Middle frontal gyrus (tissue), 1 donor: ENCODE data around the gene TTC7B.
A peak's percentile ranks its signal among the peaks of the same experiment; 100 is the strongest.

Experiments
- DNase-seq: peaks from one replicate; pipeline ENCODE4 v3.0.0-alpha.2; 2015; ENCODE audit warnings: low spot score; ENCODE audit errors: extremely low spot score

TTC7B gene

DNA sequence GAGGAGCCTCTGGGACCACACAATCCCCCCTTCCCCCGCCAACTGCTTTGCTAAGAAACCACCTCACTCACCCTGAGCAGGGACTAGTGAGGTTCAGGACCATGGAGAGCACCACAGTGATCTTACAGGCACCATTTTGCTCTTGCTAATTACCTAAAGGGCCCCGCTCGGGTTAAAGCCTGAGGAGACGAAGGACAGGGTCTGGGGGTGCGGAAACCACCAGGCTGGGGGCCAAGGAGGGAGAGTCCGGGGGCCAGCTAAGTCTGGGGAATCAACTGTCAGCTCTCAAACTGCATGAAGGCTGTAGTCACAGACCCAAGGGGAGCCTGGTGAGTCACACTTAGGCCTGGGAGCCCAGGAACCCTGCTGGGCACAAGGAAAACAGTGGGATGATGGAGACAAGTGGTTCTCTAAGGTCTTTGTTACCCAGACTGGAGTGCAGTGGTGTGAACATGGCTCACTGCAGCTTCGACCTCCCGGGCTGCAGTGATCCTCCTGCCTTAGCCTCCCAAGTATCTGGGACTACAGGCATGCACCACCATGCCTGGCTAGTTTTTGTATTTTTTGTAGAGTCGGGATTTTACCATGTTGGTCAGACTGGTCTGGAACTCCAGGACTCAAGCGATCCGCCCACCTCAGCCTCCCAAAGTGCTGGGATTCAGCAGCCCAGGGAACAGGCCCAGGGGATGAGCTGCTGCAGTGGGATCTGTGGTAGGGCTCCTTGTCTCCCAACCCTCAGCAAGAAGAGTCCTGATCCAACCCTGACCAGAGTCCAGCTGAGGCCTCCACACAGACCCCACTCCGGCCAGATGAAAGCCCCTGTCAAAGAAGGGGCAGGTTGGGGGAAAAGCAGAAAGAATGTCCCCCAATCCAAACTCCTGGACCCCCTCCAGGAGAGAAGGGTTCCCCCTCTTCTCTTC is 320.6 kb downstream of the TTC7B start:
- no peak for DNase-seq

GRCh38 chr14:90491911-90492531 is 324.2 kb downstream of the TTC7B start:
- no peak for DNase-seq

GRCh38 chr14:90491221-90491885 is 324.9 kb downstream of the TTC7B start:
- peak; percentile 77 for DNase-seq

DNA sequence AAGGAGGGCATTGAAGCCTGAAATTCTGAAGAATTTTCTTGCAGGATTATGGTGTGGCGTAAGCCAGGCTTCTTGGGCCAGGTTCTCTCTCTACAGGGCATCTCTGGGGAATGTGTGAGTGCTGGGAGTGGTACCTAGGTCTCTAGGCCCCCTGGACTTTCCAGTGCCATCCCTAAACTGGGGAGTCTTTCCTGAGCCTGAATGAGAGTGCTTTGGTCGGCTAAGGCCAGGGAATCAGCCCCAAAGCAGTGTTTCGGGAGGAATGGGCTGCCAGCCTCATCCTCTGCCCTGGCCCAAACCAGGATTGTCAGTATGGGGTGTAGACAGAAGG is 325.5 kb downstream of the TTC7B start:
- DNase-seq, result no peak

- DNase-seq, result no peak
These were observed 326.1 kb downstream of the TTC7B start for GRCh38 chr14:90489916-90490719.

- DNase-seq, result no peak
These were observed 326.9 kb downstream of the TTC7B start for GRCh38 chr14:90489306-90489705.

- no peak for DNase-seq
These were observed 328.0 kb downstream of the TTC7B start for GRCh38 chr14:90488256-90488655.

- no peak for DNase-seq
These were observed 328.8 kb downstream of the TTC7B start for GRCh38 chr14:90487462-90487861.

DNA sequence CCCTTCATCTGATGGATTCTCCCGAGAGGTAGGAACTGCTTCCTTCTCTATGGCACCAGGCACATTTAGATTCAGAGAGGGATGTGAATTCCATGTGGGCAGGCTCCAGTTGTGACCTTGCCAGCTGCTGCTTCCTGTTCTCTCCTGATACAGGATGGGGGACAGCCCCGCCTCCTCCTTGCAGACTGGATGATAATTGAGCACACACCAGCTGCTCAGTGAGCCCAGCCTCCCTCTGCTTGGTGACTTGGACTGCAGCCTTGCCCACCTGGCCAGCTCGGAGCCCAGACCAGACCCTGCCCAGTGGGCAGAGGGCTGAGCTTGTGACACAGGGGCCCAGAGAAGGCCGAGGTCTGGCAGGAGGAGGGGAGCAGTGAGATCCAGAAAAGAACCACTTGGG is 329.2 kb downstream of the TTC7B start:
- no peak for DNase-seq

- DNase-seq, result no peak
These were observed 331.9 kb downstream of the TTC7B start for GRCh38 chr14:90484291-90484690.

GRCh38 chr14:90483571-90483974 is 332.7 kb downstream of the TTC7B start:
- no peak for DNase-seq

GRCh38 chr14:90483117-90483516 is 333.1 kb downstream of the TTC7B start:
- DNase-seq, result no peak

- DNase-seq, result no peak
These were observed 340.9 kb downstream of the TTC7B start for GRCh38 chr14:90475298-90475697.
